T47D (cell line): Measurements from ENCODE around the gene RPS6KA5.

Experiments used
- DNase-seq, 2 experiments: peaks; one replicate each; pipeline versions ENCODE4 v3.0.0 to v3.0.0-alpha.2; 2011 to 2012; ENCODE audit warnings: low read depth in 1 of 2, low spot score in 1 of 2
- JUND ChIP-seq: IDR thresholded peaks from 2 replicates; pipeline ENCODE4 v1.6.1; 2012; ENCODE audit warnings: low read depth
- in situ Hi-C: cut with HindIII; loops from 2 replicates; pipeline ENCODE4 v1.10.0; 2016; ENCODE audit warnings: low sequenced_read_pairs, low pct_unique_long_range_greater_than_20kb

Gene RPS6KA5

DNA sequence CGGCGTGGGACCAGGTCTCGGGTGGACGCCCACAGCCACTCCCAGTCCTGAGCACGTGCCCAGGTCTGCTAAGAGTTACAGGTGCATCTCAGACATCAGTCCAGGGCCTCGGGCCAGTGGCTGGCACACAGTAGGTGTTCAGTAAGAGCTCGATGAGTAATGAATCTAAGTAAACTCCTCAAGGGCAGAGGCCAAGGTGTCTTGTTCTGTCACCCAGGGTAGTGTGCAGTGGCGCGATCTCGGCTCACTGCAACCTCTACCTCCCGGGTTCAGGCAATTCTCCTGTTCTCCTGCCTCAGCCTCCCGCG is 255.4 kb downstream of the RPS6KA5 start:
- in situ Hi-C loops: no loop called here
- DNase-seq: no peak

DNA sequence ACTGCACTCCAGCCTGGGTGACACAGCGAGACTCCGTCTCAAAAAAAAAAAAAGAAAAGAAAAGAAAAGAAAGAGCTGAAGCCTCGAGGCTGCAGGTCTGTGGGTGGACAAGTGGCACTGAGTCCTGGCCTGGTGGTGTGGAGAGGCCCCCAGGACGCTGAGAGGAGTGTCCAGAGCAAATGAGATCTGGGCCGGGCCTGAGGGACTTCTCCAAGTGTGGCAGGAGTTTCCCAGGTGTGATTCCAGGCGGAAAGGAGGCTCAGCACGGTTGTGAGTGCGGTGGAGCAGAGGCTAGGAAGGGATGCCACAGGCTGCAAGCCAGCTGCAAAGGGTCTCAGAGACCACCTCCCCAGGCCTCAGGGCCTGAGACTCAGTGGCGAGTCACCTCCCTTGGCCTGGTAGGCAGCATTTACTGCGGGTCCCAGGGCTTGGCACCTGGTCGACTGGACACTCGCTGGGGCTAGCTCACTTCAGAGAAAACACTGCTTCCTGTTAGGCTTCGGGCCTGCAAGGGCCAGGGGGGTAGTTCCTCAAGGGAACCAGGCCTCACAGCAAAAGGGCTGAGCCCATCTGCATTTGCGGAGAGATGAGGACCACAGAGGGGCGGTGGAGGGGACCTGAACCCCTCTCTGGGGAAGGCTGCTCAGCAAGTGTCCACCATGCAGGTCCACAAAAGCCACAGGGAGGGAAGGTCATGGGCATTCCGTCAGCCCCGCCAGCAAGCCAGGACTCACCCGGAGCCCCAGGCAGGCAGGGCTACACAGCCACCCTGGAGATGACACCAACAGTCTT is 256.0 kb downstream of the RPS6KA5 start:
- no peak for DNase-seq
- no peak for TF ChIP-seq JUND
- in situ Hi-C loops: no loop called here

More for the DNA sequence above, 255.4 kb downstream of the RPS6KA5 start:
- no peak for TF ChIP-seq JUND

GRCh38 chr14:90803249-90803648 is 257.2 kb downstream of the RPS6KA5 start:
- no peak for TF ChIP-seq JUND
- in situ Hi-C loops: no loop called here
- DNase-seq: no peak

GRCh38 chr14:90799420-90799819 is 261.0 kb downstream of the RPS6KA5 start:
- DNase-seq: no peak
- in situ Hi-C loops: no loop called here
- no peak for TF ChIP-seq JUND

GRCh38 chr14:90797919-90798318 is 262.5 kb downstream of the RPS6KA5 start:
- DNase-seq: no peak
- no peak for TF ChIP-seq JUND
- in situ Hi-C loops: no loop called here
